ENCODE measurements around the gene PARD3. TPM values are rescaled to one million over a fixed set of nuclear protein-coding genes. Genes with fewer than 3 reads are reported as not detected.
"Not testable (repeated sequence)": the region's sequence is repeated elsewhere in the genome, so short reads cannot be mapped to it uniquely, and the experiment has no call there.

PARD3 gene
- total RNA-seq, 1 experiment from 2014 or later = 54.0 TPM

DNA sequence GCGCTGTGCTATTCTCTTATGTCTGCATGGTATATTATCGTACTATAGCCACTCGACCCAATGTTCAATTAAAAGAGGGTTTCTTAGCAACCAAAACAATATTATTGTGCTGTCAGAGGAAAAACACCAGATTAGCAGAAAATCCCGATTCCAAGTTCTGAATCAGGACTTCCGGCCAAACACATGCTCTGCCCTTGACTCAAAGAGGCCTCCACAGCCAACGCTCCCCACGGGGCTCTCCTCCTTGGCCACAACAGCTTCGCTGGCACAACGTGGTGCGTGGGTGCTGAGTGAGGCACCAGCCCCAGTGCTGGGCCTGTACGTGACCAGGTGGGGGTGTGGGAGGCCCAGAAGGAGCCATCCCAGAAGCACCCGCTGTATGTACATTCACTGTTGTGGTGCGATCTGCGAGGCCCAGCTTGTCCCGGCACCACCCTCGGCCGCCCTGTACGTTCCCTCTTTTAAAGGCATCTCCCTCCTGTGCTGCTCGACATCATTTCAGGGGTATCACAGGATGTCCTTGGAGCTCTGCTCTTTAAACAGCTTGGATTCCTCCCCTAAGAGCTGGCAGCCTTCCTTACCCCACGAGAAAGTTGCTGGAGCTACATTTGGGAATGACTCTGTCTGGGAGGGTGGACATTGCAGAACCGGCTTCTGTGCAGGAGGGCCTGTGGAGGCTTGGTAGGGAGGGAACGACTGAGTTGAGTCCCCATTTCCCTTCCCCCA is 736.2 kb downstream of the PARD3 start:
- no peak overlapping the region for H3K27ac ChIP-seq
- H3K4me1 ChIP-seq (replicated peaks) = no peaks in the 10 kb centered on the region
- H3K4me3 ChIP-seq = no peak overlapping the region
- no peak for DNase-seq (ENCODE audit: low read depth in 1 of 2, low spot score in 2 of 2)
- H3K27me3 ChIP-seq (replicated peaks) = no peaks in the 10 kb centered on the region
- H3K36me3 ChIP-seq = no peaks in the 10 kb centered on the region
- peaks cover 3% of the 10 kb centered on the region; the same call in 1 of the 2 replicates for H3K9me3 ChIP-seq (replicated peaks)

DNA sequence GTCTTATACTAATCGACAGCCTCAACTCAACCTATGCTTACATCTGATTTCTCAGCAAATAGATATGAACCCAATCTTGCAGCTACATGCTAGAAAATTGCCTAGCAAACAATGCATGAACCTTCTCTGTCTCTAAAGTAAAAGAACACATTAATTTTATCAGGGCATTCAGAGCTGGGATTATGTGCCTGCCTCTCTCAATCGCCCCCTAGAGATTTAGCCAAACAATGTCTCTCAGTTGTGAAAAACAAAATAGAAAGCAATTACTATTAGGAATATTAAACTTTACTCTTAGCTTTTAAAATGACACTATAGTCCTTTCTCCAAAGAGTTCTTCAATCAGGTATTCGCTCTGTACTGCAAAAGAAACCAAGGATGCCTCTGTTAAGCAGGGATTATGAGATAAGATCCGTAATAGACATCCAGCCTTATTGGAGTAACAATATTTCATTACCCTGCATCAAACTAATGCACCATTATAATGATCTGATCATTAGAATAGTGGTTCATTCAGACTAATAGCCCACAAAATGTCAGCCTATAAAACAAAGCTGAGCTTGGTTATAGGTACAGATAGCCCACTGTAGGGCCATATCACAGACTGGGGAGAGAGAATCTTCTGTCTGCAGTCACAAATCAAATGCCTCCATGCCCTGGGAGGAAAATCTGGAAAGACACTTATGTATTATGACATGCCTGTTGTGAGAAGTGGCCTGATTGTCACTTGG is 736.9 kb downstream of the PARD3 start:
- no peaks in the 10 kb centered on the region for H3K27me3 ChIP-seq (replicated peaks)
- no peak overlapping the region for H3K4me3 ChIP-seq
- no peak overlapping the region for H3K27ac ChIP-seq
- no peaks in the 10 kb centered on the region for H3K4me1 ChIP-seq (replicated peaks)
- H3K36me3 ChIP-seq = no peaks in the 10 kb centered on the region
- H3K9me3 ChIP-seq (replicated peaks) = no peaks in the 10 kb centered on the region
- DNase-seq (ENCODE audit: low read depth in 1 of 2, low spot score in 2 of 2) = no peak

DNA sequence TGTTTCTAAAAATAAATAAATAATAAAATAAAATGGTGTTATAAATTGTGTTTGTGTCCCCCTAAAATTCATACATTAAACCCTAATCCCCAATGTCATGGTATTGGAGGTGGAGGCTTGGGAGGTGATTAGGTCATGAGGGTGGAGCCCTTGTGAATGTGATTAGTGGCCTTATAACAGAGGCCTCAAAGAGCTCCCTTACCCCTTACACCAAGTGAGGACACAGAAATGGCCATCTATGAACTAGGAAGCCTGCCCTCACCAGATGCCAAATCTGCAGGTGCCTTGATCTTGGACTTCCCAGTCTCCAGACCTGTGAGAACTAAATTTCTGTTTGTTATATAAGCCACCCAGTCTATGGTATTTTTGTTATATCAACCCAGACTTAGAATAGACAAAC is 738.7 kb downstream of the PARD3 start:
- no peak overlapping the region for H3K27ac ChIP-seq
- no peak overlapping the region for H3K4me3 ChIP-seq

DNA sequence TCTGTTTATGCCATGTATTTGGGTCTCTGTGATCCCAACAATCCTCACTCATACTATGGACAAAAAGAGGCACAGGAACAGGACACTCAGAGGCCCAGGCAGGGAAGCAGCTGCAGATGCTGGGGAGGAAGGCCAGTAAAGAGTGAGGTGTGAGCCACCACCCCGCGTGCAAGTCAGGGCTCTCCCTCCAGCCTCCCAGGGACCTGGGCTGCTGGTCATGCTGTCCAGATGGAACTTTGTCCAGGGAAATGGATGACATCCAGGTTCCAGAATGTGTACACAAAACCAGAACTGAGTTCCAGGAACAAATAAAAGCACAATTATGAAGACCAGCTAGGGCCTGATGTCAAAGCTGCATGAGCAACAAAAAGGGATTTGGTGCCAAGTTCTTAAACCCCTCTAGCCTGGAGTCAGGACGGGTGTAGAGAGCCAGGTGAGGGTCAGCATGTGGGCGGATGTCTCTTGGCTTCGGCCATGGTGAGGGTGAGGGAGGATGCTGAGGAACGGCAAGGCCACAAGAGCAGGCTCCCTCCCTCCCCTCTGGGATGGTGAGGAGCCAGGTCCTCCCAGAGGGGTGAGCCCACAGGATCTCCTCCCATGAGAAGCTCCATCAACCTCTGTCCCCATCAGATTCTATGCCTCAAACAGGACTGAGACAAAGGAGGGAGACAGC is 739.7 kb downstream of the PARD3 start:
- Histone ChIP-seq H3K27ac (no peak overlapping the region), H3K4me1 (replicated peaks) (no peaks in the 10 kb centered on the region), H3K4me3 (no peak overlapping the region), H3K9me3 (replicated peaks) (no peaks in the 10 kb centered on the region), H3K36me3 (no peaks in the 10 kb centered on the region), H3K27me3 (replicated peaks) (no peaks in the 10 kb centered on the region)
- no peak for DNase-seq (ENCODE audit: low read depth in 1 of 2, low spot score in 2 of 2)

More for the DNA sequence above, 738.7 kb downstream of the PARD3 start:
- Histone ChIP-seq H3K9me3 (replicated peaks) (no peaks in the 10 kb centered on the region), H3K36me3 (no peaks in the 10 kb centered on the region), H3K4me1 (replicated peaks) (no peaks in the 10 kb centered on the region), H3K27me3 (replicated peaks) (no peaks in the 10 kb centered on the region)
- DNase-seq (ENCODE audit: low read depth in 1 of 2, low spot score in 2 of 2) = no peak

DNA sequence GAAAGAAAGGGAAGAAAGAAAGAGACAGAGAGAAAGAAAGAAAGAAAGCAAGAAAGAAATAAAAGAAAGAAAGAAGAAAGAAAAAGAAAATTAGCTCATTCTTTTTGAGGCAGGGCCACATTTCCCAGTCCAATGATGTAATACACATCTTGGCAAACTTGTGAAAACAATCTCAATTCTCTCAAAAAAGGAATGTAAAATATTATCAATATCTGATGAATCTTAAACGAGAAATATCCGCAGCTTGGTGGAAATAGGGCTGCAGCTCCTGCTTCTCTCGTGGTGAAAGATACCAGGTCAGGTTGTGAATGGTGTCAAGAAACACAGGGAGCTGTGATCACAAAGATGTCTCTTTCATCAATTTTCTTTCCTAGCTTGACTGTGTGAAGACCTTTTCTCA is 741.0 kb downstream of the PARD3 start:
- Histone ChIP-seq H3K4me1 (replicated peaks) (no peaks in the 10 kb centered on the region), H3K9me3 (replicated peaks) (no peaks in the 10 kb centered on the region), H3K27ac (no peak overlapping the region), H3K36me3 (no peaks in the 10 kb centered on the region), H3K4me3 (no peak overlapping the region), H3K27me3 (replicated peaks) (no peaks in the 10 kb centered on the region)
- no peak for DNase-seq (ENCODE audit: low read depth in 1 of 2, low spot score in 2 of 2)

DNA sequence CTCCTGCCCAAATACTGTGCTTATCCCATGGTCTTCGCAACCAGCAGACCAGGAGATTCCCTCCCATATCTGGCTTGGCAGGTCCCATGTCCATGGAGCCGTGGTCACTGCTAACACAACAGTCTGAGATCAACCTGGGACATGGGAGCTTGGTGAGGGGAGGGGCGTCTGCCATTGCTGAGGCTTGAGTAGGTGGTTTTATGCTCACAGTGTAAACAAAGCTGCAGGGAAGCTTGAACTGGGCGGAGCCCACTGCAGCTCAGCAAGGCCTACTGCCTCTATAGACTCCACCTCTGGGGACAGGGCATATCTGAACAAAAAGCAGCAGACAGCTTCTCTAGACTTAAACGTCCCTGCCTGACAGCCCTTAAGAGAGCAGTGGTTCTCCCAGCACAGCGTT is 747.4 kb downstream of the PARD3 start:
- not testable (repeated sequence) for H3K9me3 ChIP-seq (replicated peaks)

DNA sequence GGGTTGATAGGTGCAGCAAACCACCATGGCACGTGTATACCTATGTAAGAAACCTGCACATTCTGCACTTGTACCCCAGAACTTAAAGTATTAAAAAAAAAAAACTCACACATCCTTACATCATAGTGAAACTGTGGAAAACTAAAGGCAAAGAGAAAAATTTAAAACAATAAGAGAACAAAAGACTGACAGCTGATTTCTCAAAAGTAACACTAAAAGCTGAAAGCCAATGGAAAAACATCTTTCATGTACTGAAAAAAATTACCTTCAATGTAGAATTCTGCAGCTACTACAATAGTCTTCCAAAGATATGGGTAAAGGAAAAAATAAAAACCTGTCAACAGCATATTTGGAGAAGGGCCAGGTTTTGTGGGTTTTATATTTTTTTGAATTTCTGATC is 751.5 kb downstream of the PARD3 start:
- Histone ChIP-seq H3K4me1 (replicated peaks) (no peaks in the 10 kb centered on the region), H3K27me3 (replicated peaks) (no peaks in the 10 kb centered on the region; the same call in 1 of the 2 replicates), H3K36me3 (no peaks in the 10 kb centered on the region), H3K4me3 (no peak overlapping the region), H3K9me3 (replicated peaks) (peaks cover 9% of the 10 kb centered on the region), H3K27ac (no peak overlapping the region)
- no peak for DNase-seq (ENCODE audit: low read depth in 1 of 2, low spot score in 2 of 2)

More for the DNA sequence above, 747.4 kb downstream of the PARD3 start:
- not testable (repeated sequence) for DNase-seq (ENCODE audit: low read depth in 1 of 2, low spot score in 2 of 2); H3K4me1 ChIP-seq (replicated peaks); H3K36me3 ChIP-seq; H3K27ac ChIP-seq; H3K4me3 ChIP-seq; H3K27me3 ChIP-seq (replicated peaks)

DNA sequence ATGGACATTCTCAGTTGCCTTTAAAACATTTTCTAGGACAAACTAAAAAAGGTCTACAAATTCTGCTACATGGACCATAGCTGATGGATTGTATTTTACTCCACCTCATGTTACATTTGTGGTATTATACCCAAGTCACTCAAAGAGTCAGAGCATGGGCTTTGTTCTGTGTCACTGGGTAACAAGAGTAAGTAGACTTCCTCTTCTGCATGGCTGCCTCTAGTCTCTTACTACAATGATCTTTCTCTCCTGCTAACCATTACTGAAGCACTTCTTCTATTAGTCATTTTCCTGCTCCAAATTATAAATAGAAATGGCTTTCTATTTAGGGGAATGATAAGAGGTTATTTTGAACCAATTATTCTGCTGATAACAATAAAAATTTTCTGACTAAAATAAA is 753.3 kb downstream of the PARD3 start:
- Histone ChIP-seq H3K27me3 (replicated peaks) (no peaks in the 10 kb centered on the region; the same call in 1 of the 2 replicates), H3K36me3 (no peaks in the 10 kb centered on the region), H3K4me3 (no peak overlapping the region), H3K4me1 (replicated peaks) (no peaks in the 10 kb centered on the region), H3K27ac (no peak overlapping the region), H3K9me3 (replicated peaks) (peaks cover 9% of the 10 kb centered on the region)
- DNase-seq (ENCODE audit: low read depth in 1 of 2, low spot score in 2 of 2) = no peak
